GM23338 (cell line): ENCODE measurements around the gene ARHGEF38. TPM values are rescaled to one million over a fixed set of nuclear protein-coding genes. Genes with fewer than 3 reads are reported as not detected.

Experiments used
- ATAC-seq: fragments of 200-7000 bp; cut with Tn5 transposase; 3 replicates; pipeline ENCODE4 v1.9.1; 2020
- DNase-seq: peaks from one replicate; pipeline ENCODE4 v3.0.0-alpha.2; 2015; ENCODE audit warnings: low spot score
- H2AFZ ChIP-seq: fragments of 200-600 bp; sonication (generic); 2 replicates; pipeline ENCODE4 v1.8.0; 2016; ENCODE audit warnings: antibody characterized with exemption, mild to moderate bottlenecking, moderate library complexity
- H3F3A ChIP-seq: fragments of 200-600 bp; sonication (generic); replicated peaks from 2 replicates; pipeline ENCODE4 v1.8.0; 2017; ENCODE audit warnings: antibody characterized with exemption, mixed run types, low read depth
- H3K27ac ChIP-seq: fragments of 200-600 bp; sonication (generic); 2 replicates; pipeline ENCODE4 v1.6.1; 2016; ENCODE audit warnings: low read depth
- H3K27me3 ChIP-seq: fragments of 200-600 bp; sonication (generic); 2 replicates; pipeline ENCODE4 v1.8.0; 2016; ENCODE audit warnings: mild to moderate bottlenecking, mixed run types, moderate library complexity; ENCODE audit not compliant: insufficient read depth
- H3K36me3 ChIP-seq: fragments of 200-600 bp; sonication (generic); 2 replicates; pipeline ENCODE4 v1.8.0; 2016; ENCODE audit warnings: mild to moderate bottlenecking; ENCODE audit not compliant: insufficient read depth
- H3K4me1 ChIP-seq: fragments of 200-600 bp; sonication (generic); 2 replicates; pipeline ENCODE4 v1.8.0; 2016; ENCODE audit warnings: mild to moderate bottlenecking, moderate library complexity; ENCODE audit not compliant: insufficient read depth
- H3K4me2 ChIP-seq: fragments of 200-600 bp; sonication (generic); 2 replicates; pipeline ENCODE4 v1.7.1; 2017; ENCODE audit warnings: mixed run types
- H3K4me3 ChIP-seq: fragments of 200-600 bp; sonication (generic); 2 replicates; pipeline ENCODE4 v1.6.1; 2016; ENCODE audit warnings: mixed run types
- H3K79me2 ChIP-seq: fragments of 200-600 bp; sonication (generic); replicated peaks from 2 replicates; pipeline ENCODE4 v1.8.0; 2017; ENCODE audit warnings: mild to moderate bottlenecking; ENCODE audit not compliant: insufficient read depth
- H3K9me2 ChIP-seq: fragments of 200-600 bp; sonication (generic); 2 replicates; pipeline ENCODE4 v1.8.0; 2017; ENCODE audit not compliant: insufficient read depth
- H4K20me1 ChIP-seq: fragments of 200-600 bp; sonication (generic); replicated peaks from 2 replicates; pipeline ENCODE4 v1.8.0; 2017; ENCODE audit warnings: mild to moderate bottlenecking; ENCODE audit not compliant: insufficient read depth
- H3K27ac Mint-ChIP-seq: 2 replicates; pipeline ENCODE4 v1.8.0; 2020; ENCODE audit warnings: inconsistent platforms, mild to moderate bottlenecking, moderate library complexity, mixed read lengths
- H3K27me3 Mint-ChIP-seq: 3 replicates; pipeline ENCODE4 v1.8.0; 2022; ENCODE audit warnings: low read depth, mild to moderate bottlenecking, moderate library complexity, mixed read lengths, inconsistent platforms; ENCODE audit not compliant: insufficient read depth, poor library complexity
- H3K36me3 Mint-ChIP-seq: 3 replicates; pipeline ENCODE4 v1.8.0; 2021; ENCODE audit warnings: low read depth, mild to moderate bottlenecking, inconsistent platforms, moderate library complexity, mixed read lengths
- H3K4me1 Mint-ChIP-seq: 3 replicates; pipeline ENCODE4 v1.8.0; 2020; ENCODE audit warnings: mild to moderate bottlenecking, inconsistent platforms, mixed read lengths
- H3K4me3 Mint-ChIP-seq: 3 replicates; pipeline ENCODE4 v1.8.0; 2021; ENCODE audit warnings: moderate library complexity, mild to moderate bottlenecking, inconsistent platforms, mixed read lengths
- H3K9me3 Mint-ChIP-seq: 3 replicates; pipeline ENCODE4 v1.8.0; 2020; ENCODE audit warnings: moderate library complexity, mild to moderate bottlenecking, inconsistent platforms, mixed read lengths
- CREB1 ChIP-seq: fragments of 250-450 bp; sonication (Bioruptor Pico); IDR thresholded peaks from 2 replicates; pipeline ENCODE4 v1.5.0; 2020; ENCODE audit warnings: low read depth, mild to moderate bottlenecking, moderate library complexity
- EZH2 ChIP-seq: fragments of 200-600 bp; sonication (generic); IDR thresholded peaks from one replicate; pipeline ENCODE4 v1.8.0; 2017; ENCODE audit warnings: antibody characterized with exemption, mild to moderate bottlenecking, low read depth; ENCODE audit not compliant: unreplicated experiment
- JUNB ChIP-seq: IDR thresholded peaks from one replicate; pipeline ENCODE4 v1.6.1; 2016; ENCODE audit warnings: antibody characterized with exemption; ENCODE audit not compliant: unreplicated experiment
- POLR2AphosphoS5 ChIP-seq: IDR thresholded peaks from 2 replicates; pipeline ENCODE4 v1.6.1; 2016; ENCODE audit warnings: antibody characterized with exemption, low read depth
- ZNF114 ChIP-seq: fragments of 250-450 bp; sonication (Bioruptor Pico); IDR thresholded peaks from 2 replicates; pipeline ENCODE4 v1.5.0; 2020; ENCODE audit warnings: mild to moderate bottlenecking, moderate library complexity
- ZNF331 ChIP-seq: fragments of 250-450 bp; sonication (Bioruptor Pico); IDR thresholded peaks from 2 replicates; pipeline ENCODE4 v1.5.0; 2020; ENCODE audit warnings: low read depth, mild to moderate bottlenecking, moderate library complexity
- polyA plus RNA-seq: library from polyadenylated mRNA; unstranded; fragments of >200 nt; fragmentation: Nextera tagmentation; extraction: Ambion mirVana; gene quantifications from 2 replicates; pipeline ENCODE4 v1.2.1, GENCODE V29; 2016
- total RNA-seq: library from RNA; depleted of rRNA; stranded (reverse); fragments of >200 nt; shearing (Covaris generic); gene quantifications from 2 replicates; pipeline ENCODE4 v1.2.3, GENCODE V29; 2014
- TF ChIP-seq, protein P1 (sequence below), 2 experiments: fragments of 200-600 bp in 1 of 2; sonication (generic) in 1 of 2; conservative IDR thresholded peaks; 2 replicates each; pipeline versions ENCODE4 v1.5.1 to v1.6.1; 2016 to 2017; ENCODE audit warnings: antibody characterized with exemption in 2 of 2, low read depth in 2 of 2, mild to moderate bottlenecking in 2 of 2, moderate library complexity in 1 of 2
- TF ChIP-seq, protein P2 (sequence below): IDR thresholded peaks from one replicate; pipeline ENCODE4 v1.6.1; 2018; ENCODE audit warnings: antibody characterized with exemption; ENCODE audit not compliant: unreplicated experiment
- TF ChIP-seq, protein P3 (sequence below): fragments of 250-450 bp; sonication (Bioruptor Pico); IDR thresholded peaks from 2 replicates; pipeline ENCODE4 v1.5.0; 2020; ENCODE audit warnings: mild to moderate bottlenecking, moderate library complexity

Gene ARHGEF38
- total and polyA plus RNA-seq, 2 experiments from 2014 or later = 0.58 TPM; not detected in 1

DNA sequence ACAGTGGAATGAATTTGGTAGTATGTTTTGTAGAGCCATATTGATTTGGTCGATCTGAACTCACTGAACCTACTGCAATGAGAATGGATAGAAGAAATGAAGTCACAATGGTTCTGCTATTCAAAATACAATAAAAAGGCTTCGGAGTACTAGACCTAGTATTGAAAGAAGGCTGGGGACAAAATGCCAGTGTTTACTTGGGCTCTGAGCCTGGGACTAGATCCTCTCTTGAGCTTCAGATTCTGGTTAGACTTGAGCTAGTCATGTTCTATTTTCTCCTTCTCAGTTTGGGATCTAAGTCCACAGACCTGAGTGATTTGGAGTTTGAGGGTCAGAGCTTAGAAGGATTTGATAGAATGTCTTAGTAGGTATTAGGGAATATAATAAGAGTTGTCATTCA lies 146.2 kb downstream of the ARHGEF38 start (continued):
- TF ChIP-seq, protein P1, sequence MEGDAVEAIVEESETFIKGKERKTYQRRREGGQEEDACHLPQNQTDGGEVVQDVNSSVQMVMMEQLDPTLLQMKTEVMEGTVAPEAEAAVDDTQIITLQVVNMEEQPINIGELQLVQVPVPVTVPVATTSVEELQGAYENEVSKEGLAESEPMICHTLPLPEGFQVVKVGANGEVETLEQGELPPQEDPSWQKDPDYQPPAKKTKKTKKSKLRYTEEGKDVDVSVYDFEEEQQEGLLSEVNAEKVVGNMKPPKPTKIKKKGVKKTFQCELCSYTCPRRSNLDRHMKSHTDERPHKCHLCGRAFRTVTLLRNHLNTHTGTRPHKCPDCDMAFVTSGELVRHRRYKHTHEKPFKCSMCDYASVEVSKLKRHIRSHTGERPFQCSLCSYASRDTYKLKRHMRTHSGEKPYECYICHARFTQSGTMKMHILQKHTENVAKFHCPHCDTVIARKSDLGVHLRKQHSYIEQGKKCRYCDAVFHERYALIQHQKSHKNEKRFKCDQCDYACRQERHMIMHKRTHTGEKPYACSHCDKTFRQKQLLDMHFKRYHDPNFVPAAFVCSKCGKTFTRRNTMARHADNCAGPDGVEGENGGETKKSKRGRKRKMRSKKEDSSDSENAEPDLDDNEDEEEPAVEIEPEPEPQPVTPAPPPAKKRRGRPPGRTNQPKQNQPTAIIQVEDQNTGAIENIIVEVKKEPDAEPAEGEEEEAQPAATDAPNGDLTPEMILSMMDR (conservative IDR thresholded peaks at IDR 0.05; ENCODE audit: low read depth in 2 of 2) = no peak
- TF ChIP-seq JUNB = no peak
- TF ChIP-seq ZNF331 = no peak
- TF ChIP-seq POLR2AphosphoS5 = no peak
- no peak for TF ChIP-seq EZH2
- TF ChIP-seq, protein P2, sequence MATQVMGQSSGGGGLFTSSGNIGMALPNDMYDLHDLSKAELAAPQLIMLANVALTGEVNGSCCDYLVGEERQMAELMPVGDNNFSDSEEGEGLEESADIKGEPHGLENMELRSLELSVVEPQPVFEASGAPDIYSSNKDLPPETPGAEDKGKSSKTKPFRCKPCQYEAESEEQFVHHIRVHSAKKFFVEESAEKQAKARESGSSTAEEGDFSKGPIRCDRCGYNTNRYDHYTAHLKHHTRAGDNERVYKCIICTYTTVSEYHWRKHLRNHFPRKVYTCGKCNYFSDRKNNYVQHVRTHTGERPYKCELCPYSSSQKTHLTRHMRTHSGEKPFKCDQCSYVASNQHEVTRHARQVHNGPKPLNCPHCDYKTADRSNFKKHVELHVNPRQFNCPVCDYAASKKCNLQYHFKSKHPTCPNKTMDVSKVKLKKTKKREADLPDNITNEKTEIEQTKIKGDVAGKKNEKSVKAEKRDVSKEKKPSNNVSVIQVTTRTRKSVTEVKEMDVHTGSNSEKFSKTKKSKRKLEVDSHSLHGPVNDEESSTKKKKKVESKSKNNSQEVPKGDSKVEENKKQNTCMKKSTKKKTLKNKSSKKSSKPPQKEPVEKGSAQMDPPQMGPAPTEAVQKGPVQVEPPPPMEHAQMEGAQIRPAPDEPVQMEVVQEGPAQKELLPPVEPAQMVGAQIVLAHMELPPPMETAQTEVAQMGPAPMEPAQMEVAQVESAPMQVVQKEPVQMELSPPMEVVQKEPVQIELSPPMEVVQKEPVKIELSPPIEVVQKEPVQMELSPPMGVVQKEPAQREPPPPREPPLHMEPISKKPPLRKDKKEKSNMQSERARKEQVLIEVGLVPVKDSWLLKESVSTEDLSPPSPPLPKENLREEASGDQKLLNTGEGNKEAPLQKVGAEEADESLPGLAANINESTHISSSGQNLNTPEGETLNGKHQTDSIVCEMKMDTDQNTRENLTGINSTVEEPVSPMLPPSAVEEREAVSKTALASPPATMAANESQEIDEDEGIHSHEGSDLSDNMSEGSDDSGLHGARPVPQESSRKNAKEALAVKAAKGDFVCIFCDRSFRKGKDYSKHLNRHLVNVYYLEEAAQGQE = no peak

DNA sequence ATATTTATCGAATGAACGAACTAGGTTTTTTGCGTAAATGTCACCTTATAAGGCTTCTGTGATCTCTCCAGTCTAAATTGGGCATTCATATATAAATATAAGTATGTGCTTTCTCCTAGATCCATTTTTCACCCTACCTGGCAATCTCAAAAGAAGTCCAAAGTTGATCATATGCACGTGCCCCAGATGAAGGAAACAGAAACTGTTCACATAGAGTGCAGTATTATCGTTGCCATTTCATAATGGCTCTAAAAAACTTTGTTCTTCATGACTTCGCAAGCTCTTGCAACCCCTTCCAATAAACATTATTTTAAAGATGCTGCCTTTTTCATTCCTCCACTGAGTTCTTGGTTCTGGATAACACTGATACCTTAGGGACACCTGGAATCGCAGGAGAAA lies 155.4 kb downstream of the ARHGEF38 start:
- Histone ChIP-seq H3K4me3 (peak overlapping the region; percentile 71), H2AFZ (peak overlapping the region; percentile 95; the same call in 1 of the 2 replicates), H4K20me1 (no peaks in the 10 kb centered on the region), H3F3A (no peaks in the 10 kb centered on the region), H3K27ac (0 out of 2 replicates have a peak overlapping the region, but pooled peaks have one; percentile 57), H3K4me1 (peaks cover 15% of the 10 kb centered on the region; the same call in 1 of the 2 replicates), H3K9me2 (no peaks in the 10 kb centered on the region), H3K36me3 (no peaks in the 10 kb centered on the region), H3K4me2 (peak overlapping the region; percentile 82), H3K79me2 (peaks cover 55% of the 10 kb centered on the region), H3K27me3 (no peaks in the 10 kb centered on the region)
- H3K9me3 Mint-ChIP-seq = no peaks in the 10 kb centered on the region
- H3K27ac Mint-ChIP-seq = peak overlapping the region; percentile 96
- peak overlapping the region; percentile 89 for H3K4me3 Mint-ChIP-seq
- ATAC-seq = no peak
- DNase-seq = no peak
- H3K36me3 Mint-ChIP-seq = no peaks in the 10 kb centered on the region
- peaks cover 13% of the 10 kb centered on the region for H3K4me1 Mint-ChIP-seq
- no peaks in the 10 kb centered on the region for H3K27me3 Mint-ChIP-seq
- TF ChIP-seq, protein P2 = no peak
- TF ChIP-seq CREB1 (no peak), POLR2AphosphoS5 (no peak), ZNF114 (CRISPR knock-in tag) (no peak)
- TF ChIP-seq, protein P3, sequence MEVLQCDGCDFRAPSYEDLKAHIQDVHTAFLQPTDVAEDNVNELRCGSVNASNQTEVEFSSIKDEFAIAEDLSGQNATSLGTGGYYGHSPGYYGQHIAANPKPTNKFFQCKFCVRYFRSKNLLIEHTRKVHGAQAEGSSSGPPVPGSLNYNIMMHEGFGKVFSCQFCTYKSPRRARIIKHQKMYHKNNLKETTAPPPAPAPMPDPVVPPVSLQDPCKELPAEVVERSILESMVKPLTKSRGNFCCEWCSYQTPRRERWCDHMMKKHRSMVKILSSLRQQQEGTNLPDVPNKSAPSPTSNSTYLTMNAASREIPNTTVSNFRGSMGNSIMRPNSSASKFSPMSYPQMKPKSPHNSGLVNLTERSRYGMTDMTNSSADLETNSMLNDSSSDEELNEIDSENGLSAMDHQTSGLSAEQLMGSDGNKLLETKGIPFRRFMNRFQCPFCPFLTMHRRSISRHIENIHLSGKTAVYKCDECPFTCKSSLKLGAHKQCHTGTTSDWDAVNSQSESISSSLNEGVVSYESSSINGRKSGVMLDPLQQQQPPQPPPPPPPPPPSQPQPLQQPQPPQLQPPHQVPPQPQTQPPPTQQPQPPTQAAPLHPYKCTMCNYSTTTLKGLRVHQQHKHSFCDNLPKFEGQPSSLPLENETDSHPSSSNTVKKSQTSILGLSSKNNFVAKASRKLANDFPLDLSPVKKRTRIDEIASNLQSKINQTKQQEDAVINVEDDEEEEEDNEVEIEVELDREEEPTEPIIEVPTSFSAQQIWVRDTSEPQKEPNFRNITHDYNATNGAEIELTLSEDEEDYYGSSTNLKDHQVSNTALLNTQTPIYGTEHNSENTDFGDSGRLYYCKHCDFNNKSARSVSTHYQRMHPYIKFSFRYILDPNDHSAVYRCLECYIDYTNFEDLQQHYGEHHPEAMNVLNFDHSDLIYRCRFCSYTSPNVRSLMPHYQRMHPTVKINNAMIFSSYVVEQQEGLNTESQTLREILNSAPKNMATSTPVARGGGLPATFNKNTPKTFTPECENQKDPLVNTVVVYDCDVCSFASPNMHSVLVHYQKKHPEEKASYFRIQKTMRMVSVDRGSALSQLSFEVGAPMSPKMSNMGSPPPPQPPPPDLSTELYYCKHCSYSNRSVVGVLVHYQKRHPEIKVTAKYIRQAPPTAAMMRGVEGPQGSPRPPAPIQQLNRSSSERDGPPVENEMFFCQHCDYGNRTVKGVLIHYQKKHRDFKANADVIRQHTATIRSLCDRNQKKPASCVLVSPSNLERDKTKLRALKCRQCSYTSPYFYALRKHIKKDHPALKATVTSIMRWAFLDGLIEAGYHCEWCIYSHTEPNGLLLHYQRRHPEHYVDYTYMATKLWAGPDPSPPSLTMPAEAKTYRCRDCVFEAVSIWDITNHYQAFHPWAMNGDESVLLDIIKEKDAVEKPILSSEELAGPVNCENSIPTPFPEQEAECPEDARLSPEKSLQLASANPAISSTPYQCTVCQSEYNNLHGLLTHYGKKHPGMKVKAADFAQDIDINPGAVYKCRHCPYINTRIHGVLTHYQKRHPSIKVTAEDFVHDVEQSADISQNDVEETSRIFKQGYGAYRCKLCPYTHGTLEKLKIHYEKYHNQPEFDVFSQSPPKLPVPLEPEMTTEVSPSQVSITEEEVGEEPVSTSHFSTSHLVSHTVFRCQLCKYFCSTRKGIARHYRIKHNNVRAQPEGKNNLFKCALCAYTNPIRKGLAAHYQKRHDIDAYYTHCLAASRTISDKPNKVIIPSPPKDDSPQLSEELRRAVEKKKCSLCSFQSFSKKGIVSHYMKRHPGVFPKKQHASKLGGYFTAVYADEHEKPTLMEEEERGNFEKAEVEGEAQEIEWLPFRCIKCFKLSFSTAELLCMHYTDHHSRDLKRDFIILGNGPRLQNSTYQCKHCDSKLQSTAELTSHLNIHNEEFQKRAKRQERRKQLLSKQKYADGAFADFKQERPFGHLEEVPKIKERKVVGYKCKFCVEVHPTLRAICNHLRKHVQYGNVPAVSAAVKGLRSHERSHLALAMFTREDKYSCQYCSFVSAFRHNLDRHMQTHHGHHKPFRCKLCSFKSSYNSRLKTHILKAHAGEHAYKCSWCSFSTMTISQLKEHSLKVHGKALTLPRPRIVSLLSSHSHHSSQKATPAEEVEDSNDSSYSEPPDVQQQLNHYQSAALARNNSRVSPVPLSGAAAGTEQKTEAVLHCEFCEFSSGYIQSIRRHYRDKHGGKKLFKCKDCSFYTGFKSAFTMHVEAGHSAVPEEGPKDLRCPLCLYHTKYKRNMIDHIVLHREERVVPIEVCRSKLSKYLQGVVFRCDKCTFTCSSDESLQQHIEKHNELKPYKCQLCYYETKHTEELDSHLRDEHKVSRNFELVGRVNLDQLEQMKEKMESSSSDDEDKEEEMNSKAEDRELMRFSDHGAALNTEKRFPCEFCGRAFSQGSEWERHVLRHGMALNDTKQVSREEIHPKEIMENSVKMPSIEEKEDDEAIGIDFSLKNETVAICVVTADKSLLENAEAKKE (CRISPR knock-in tag) = no peak
